Esophagus muscularis mucosa (tissue), 3 donors: ENCODE measurements around the gene DTNA.

Source experiments
- POLR2A ChIP-seq: fragments of 450-650 bp; IDR thresholded peaks from one replicate; pipeline ENCODE4 v1.6.1; 2017; ENCODE audit warnings: antibody characterized with exemption, moderate library complexity, mild to moderate bottlenecking, low read depth
- POLR2AphosphoS5 ChIP-seq, 2 donors: sonication (generic); formaldehyde crosslinking; IDR thresholded peaks; one replicate each; pipeline ENCODE4 v1.6.1; 2017; ENCODE audit warnings: antibody characterized with exemption in 2 of 2
- TF ChIP-seq, protein P1 (sequence below), 3 experiments: fragments of 200-600 bp in 2 of 3; fragments of 450-650 bp in 1 of 3; sonication (generic) in 2 of 3; IDR thresholded peaks; one replicate each; pipeline ENCODE4 v1.5.1; 2017 to 2019; ENCODE audit warnings: antibody characterized with exemption in 3 of 3, mild to moderate bottlenecking in 2 of 3, moderate library complexity in 1 of 3

DNA sequence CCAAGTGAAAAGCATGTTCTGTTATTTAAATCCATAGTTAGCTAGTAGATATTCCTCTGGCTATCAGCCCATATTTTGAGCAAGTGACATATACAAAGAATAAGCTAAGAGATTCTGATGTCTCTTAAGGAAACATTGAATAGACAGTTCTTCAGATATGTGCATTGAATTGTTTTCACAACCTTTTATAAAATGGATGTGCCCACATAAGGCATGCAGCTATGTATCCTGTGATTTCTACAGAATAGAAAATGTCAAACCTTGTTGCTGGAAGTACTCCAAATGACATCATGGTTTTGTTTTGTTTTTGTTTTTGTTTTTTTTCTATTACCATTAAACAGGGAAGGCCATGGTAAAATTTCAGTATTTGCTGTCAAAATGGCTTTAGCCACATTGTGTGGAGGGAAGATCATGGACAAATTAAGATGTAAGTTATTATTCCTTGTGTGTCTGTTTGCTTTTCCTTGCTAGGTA is 95.8 kb downstream of the DTNA start:
- TF ChIP-seq, protein P1, sequence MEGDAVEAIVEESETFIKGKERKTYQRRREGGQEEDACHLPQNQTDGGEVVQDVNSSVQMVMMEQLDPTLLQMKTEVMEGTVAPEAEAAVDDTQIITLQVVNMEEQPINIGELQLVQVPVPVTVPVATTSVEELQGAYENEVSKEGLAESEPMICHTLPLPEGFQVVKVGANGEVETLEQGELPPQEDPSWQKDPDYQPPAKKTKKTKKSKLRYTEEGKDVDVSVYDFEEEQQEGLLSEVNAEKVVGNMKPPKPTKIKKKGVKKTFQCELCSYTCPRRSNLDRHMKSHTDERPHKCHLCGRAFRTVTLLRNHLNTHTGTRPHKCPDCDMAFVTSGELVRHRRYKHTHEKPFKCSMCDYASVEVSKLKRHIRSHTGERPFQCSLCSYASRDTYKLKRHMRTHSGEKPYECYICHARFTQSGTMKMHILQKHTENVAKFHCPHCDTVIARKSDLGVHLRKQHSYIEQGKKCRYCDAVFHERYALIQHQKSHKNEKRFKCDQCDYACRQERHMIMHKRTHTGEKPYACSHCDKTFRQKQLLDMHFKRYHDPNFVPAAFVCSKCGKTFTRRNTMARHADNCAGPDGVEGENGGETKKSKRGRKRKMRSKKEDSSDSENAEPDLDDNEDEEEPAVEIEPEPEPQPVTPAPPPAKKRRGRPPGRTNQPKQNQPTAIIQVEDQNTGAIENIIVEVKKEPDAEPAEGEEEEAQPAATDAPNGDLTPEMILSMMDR (IDR thresholded peaks at IDR 0.05): no peak
- no peak for TF ChIP-seq POLR2A
- no peak for TF ChIP-seq POLR2AphosphoS5 (IDR thresholded peaks at IDR 0.05)
